RWPE1 (cell line): Measurements from ENCODE around the gene RPL28.
A peak's percentile ranks its signal among the peaks of the same experiment; 100 is the strongest.
"Not testable (repeated sequence)": the region's sequence is repeated elsewhere in the genome, so short reads cannot be mapped to it uniquely, and the experiment has no call there.

Experiments used
- CTCF ChIA-PET: fragments of 350-600 bp; sonication (Branson Sonifier 250); formaldehyde crosslinking; extraction: SDS; loops from one replicate; lab custom pipeline; 2021; lab: Yijun Ruan, JAX
- POLR2A ChIA-PET: fragments of 400-600 bp; formaldehyde crosslinking; extraction: SDS; loops from one replicate; lab custom pipeline; 2020; ENCODE audit warnings: antibody characterized with exemption; ENCODE audit not compliant: low non-redundant PET; lab: Yijun Ruan, JAX
- DNase-seq: peaks from one replicate; pipeline ENCODE4 v3.0.0; 2012; ENCODE audit warnings: low spot score
- H3K27ac ChIP-seq: fragments of 450-650 bp; 2 replicates; pipeline ENCODE4 v1.5.1; 2017
- TF ChIP-seq, protein P1 (sequence below): fragments of 450-650 bp; conservative IDR thresholded peaks from 2 replicates; pipeline ENCODE4 v1.5.1; 2017; ENCODE audit warnings: low read depth, mild to moderate bottlenecking

Gene RPL28

GRCh38 chr19:55400281-55401087, 14.8 kb downstream of the RPL28 start:
- H3K27ac ChIP-seq, result peak overlapping the region; percentile 97
- ChIA-PET POLR2A (no interaction called here), CTCF (interaction anchor here (0.6 kb wide), 1 partner anchor 233 kb away, joined by 3 read pairs; no protein-coding TSS in a partner anchor)
- no peak for DNase-seq
- TF ChIP-seq, protein P1, sequence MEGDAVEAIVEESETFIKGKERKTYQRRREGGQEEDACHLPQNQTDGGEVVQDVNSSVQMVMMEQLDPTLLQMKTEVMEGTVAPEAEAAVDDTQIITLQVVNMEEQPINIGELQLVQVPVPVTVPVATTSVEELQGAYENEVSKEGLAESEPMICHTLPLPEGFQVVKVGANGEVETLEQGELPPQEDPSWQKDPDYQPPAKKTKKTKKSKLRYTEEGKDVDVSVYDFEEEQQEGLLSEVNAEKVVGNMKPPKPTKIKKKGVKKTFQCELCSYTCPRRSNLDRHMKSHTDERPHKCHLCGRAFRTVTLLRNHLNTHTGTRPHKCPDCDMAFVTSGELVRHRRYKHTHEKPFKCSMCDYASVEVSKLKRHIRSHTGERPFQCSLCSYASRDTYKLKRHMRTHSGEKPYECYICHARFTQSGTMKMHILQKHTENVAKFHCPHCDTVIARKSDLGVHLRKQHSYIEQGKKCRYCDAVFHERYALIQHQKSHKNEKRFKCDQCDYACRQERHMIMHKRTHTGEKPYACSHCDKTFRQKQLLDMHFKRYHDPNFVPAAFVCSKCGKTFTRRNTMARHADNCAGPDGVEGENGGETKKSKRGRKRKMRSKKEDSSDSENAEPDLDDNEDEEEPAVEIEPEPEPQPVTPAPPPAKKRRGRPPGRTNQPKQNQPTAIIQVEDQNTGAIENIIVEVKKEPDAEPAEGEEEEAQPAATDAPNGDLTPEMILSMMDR, result no peak

GRCh38 chr19:55401390-55401789, 15.7 kb downstream of the RPL28 start:
- CTCF ChIA-PET, DNase-seq, POLR2A ChIA-PET: not testable (repeated sequence)
- peak overlapping the region; percentile 97 for H3K27ac ChIP-seq

- H3K27ac ChIP-seq, result peak overlapping the region; percentile 97
- DNase-seq, result no peak
- POLR2A ChIA-PET, result interaction anchor here (1.0 kb wide), 1 partner anchor 18 kb away, joined by 4 read pairs; the partner anchor contains the start of gene TMEM238
- CTCF ChIA-PET, result no interaction called here
- TF ChIP-seq, protein P1, result no peak
These were observed 16.8 kb downstream of the RPL28 start for GRCh38 chr19:55402509-55402908.

DNA sequence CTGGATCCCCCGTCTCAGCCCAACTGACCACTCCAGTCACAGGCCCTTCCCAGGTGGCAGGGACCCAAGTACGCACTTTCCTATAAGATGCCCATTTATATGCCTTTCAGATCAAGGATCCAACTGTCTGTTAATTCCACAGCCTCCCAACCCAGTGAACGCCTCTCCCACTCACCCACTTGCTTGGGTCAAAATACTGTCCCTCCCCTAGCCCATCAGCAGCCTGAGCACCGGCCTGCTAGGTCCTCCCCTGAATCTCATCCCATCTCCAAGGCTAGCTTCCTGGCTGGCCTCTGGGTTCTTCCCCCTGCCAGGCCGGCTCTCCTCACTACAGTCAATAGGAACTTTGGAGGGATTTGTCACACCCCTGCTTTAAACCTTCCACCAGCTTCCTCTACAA, 19.9 kb downstream of the RPL28 start:
- H3K27ac ChIP-seq, result peak overlapping the region; percentile 97
- CTCF ChIA-PET, result no interaction called here
- DNase-seq, result no peak
- TF ChIP-seq, protein P1, result no peak
- POLR2A ChIA-PET, result interaction anchor here (0.6 kb wide), 1 partner anchor 194 kb away, joined by 4 read pairs; the partner anchor contains the start of gene FIZ1

DNA sequence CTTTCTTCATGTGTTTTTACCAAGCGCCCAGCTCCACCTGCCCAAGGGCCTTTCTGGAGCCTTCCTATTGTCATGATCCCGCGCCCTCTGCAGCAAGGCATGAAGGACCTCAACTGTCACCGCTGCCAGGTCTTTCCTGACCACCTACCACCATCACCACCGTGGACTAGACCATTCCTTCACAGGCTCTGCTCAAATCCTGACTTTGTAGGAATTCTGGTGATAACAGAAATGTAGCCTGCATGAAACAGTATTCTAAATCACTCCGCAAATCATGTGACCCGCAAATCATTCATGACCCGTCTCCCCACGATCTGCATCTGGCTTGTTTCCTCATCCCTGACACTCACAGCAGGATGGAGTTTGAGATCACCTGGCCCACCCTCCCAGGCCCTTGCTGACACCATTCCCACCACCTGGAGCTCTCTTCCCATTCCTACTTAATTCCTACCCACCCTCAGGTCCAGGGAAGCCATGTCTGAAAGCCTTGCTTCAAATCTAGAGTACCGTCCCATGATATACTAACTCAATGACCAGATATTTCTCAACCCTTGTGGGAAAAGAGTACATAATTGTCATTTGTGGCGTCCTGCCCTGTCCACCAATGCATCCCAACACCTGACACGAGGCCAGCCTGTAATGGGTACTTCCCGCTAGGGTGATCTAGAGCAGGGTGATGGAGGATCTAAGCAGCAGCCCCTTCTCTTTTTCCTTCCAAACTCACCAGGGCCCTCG, 20.5 kb downstream of the RPL28 start:
- TF ChIP-seq, protein P1, result no peak
- no peak for DNase-seq
- POLR2A ChIA-PET, result interaction anchor here (0.6 to 1.5 kb wide), 2 partner anchors 18 to 193 kb away, joined by 4 to 6 read pairs; partner anchors contain the start of gene FIZ1
- H3K27ac ChIP-seq, result peak overlapping the region; percentile 97
- CTCF ChIA-PET, result interaction anchor here (0.7 kb wide), 1 partner anchor 318 kb away, joined by 3 read pairs; no protein-coding TSS in a partner anchor

DNA sequence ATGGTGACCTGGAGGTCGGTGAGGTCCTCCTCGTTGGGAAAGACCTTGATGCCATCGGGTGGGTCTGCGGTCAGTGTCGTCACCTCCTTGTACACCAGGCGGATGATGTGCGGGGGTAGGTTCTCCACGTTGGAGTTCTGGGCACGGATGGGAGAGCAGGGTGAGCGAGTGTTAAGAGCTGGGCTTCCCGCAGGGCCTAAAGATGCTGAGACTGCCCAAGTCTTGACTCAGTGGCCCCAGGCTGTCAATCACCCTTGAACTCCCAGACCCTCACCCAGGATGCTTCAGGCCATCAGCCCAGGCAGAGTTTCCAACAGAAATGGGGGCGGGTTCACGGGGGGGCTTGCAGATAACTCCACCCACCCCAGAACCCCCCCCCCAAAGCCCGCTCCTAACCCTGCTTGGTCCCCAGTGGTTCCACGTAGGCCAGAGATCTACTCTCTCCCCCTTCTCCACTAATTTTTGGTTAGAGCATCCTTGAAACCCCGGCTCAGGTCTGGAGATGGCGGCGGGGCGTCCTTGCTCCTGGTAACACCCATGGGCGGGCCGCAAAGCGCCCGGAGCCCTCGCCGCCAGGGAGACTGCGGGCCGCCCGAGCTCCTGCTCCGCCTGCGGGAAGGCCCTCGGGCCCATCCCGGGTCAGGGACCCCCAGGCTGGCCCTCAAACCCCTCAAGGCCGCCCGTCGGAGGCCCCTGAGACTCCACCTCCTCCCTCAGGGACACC, 21.3 kb downstream of the RPL28 start:
- CTCF ChIA-PET, result interaction anchor here (0.7 kb wide), 1 partner anchor 319 kb away, joined by 3 read pairs; no protein-coding TSS in a partner anchor
- DNase-seq, result peak; percentile 34
- POLR2A ChIA-PET, result interaction anchor here (0.6 to 1.5 kb wide), 5 partner anchors 19 to 218 kb away, joined by 3 to 6 read pairs (median 3); partner anchors contain the start of gene TMEM238
- H3K27ac ChIP-seq, result peak overlapping the region; percentile 97
- TF ChIP-seq, protein P1, result no peak

DNA sequence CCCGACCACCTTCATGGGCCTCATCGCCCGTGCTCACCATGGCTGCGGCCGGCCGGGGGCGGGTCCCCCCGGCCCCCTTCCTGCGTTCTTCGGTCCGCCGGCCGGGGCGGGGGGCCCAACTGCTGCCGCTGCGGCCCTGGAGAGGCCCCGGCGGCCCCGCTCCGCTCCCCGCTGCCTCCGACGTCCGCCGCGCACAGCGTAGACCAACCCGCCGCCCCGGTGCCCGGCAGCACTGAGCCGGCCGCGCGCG, 21.7 kb downstream of the RPL28 start, which contains the start of gene UBE2S:
TSS of gene UBE2S (minus strand) at position 239 of the 250 bp plus-strand sequence. CDS start at position 40, 199 bp downstream.
- CTCF ChIA-PET, DNase-seq: not testable (repeated sequence)
- POLR2A ChIA-PET, result interaction anchor here (0.6 to 1.5 kb wide), 4 partner anchors 20 to 71 kb away, joined by 3 to 6 read pairs (median 4); partner anchors contain the start of gene TMEM238
- H3K27ac ChIP-seq, result peak within 1 kb of the TSS; percentile 97
